NOMO-1 (cell line): ENCODE results near the gene GSK3B.

Experiments used
- DNase-seq, 2 experiments: peaks; one replicate each; lab custom pipeline; 2025; ENCODE audit not compliant: unreplicated experiment in 2 of 2; lab: John Stamatoyannopoulos, UW

The GSK3B gene

DNA sequence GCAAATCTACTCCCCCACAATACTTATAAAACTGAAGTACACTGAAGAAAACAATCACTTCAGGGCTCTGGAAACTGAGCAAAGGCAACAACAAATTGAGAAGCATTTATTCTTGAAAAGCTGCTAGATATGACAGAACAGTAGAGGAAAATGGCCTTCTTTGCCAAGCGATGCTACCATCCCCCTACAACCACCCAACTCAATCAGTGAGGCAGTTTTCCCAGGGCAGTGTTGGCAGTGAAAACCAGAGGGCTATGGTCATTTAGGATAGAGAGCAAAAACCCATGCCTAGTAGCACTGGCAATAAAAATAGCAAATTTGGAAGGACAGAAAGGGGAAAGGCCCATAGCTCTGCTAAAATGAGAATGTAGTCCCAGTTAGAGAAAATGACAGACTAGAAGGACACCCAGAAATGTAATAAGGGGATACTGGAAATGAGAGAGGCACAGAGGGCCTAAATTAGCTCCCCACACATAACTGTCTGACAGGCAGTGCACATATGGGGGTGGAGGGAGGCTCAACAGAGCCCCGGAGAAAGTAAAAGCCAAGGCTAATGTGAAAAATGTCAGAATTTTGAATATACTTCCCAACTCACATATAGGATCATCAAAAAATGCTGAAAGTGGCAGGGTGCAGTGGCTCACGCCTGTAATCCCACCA, 143.5 kb downstream of the GSK3B start:
- no peak for DNase-seq

DNA sequence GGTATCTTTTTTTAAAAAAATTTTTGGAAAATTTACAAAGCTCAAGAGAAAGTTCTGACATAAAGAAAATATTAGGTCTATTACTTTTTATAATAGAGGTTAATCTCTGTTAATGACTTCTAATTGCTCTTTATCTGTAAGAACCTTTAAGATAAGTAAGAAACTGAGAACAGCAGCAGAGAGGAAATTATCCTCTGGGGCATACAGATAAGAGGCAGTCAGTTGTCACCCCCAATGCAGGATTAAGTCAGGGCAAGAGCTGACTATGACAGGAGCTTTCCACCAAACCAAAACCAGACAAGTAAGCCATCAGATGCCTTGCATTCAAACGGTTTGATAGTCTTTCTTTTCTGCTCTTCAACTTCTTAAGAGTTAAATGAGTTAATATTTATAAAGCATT, 149.0 kb downstream of the GSK3B start:
- DNase-seq = no peak

DNA sequence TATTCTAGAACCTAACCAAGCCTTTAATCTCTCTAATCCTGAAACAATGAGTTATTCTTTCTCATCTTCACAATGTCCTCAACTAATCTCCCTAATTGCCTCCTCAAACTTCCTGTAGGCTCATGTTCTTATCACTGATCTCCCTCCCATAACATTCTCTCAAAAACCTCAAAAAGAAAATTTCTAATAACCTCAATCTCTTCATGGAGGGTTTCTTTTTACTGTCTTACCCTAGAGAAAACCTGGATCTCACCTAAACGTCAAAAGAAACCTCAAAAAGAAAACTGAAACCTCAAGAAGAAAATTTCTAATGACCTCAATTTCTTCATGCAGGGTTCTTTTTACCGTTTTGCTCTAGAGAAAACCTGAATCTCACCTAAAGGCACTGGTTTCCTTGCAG, 150.2 kb downstream of the GSK3B start:
- no peak for DNase-seq

DNA sequence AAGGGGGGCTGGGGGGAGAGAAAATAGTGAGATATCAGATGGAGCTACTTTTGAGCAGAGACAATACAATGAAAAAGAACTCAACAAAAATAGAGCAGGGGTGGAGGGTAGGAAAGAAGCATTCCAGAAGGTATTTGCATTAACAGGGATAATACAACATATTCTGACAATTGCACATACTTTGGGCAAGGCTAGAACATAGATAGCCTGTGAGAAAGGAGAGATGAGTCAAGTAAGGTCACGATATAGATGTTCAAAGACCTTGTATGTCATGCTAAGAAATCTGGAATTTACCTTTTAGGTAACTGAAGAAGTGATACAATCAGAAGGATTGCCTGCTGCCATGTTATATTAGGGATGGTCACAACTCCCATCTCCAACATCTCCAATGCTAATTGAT, 155.2 kb downstream of the GSK3B start:
- DNase-seq = no peak

DNA sequence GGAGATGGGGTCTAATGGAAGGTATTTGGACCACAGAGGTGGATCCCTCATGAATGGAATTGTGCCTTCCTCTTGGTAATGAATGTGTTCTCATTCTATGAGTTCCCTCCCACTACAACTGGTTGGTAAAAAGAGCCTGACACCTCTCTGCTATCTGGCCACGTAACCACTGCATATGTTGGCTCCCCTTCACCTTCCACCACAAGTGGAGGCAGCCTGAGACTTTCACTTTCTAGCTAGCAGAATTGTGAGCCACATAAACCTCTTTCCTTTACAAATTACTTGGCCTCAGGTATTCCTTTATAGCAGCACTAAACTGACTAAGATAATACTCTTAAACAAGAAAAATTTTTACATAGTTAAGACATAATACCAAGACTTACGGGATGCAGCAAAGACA, 157.0 kb downstream of the GSK3B start:
- DNase-seq = no peak

DNA sequence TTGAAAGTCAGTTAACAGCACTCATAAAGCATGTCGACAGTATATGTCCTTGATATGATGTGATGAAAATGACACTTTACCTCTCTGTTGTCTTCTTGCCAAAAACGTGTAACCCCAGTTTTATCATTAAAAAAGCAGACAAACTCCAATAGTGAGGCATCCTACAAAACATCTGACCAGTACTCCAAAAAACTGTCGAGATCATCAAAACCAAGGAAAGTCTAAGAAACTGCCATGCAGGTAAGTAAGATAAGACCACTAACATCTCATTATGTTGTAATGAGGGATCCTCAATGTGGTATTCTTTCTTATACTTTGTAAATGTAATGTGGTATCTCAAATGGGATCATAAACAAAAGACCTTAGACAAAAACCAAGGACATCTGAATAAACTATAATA, 160.0 kb downstream of the GSK3B start:
- DNase-seq = no peak

DNA sequence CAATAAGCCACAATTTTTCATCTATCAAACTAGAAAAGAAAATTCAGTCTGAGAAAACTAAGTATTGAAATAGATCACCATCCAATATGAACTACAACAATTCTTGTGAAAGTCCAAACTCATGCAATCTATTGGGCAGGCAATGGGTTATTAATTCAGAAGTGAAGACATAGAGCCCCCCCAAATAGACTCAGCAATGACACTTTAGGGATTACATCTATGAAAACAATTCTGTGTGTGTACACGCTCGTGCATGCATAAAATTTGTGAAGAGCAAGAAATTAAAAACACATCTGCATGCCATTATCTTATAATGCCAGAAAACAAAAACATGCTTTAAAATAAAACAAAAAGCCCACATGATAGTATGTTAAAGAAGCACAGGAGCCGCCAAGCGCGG, 161.0 kb downstream of the GSK3B start:
- no peak for DNase-seq

DNA sequence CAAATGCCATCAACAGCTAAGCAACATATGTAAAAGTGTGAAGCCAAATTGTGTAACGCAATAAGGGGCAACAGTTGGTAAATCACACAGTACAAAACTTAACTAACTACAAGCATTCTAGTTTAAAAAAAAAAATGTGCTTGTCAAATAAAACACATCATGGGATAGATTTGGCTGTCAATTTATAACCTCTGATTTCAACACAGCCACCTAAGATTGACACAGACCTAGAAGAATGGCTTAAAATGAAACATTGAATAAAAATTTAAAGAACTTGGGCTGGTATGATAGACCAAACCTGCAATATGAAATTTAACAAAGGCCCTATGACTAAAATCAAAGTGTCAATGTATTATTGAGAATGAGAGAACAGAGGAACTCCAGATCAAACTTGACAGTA, 164.0 kb downstream of the GSK3B start:
- DNase-seq = no peak

DNA sequence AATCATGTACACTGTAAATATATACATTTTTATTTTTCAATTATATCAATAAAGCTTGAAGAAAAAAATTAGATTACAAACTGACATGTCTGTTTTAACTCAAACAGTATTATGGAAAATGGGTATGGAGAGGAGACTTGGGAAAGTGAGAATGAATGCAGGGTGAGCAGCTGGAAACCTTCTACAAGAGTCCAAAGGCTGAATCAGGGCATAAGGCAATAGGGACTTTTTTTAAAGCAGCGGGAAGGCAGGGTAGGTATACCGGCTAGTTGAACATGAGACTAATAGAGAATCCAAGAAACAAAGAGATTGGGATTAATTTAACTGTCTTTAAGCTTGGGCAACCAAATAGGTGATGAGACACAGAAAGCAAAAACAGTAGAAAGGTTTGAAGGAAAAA, 167.1 kb downstream of the GSK3B start:
- no peak for DNase-seq

DNA sequence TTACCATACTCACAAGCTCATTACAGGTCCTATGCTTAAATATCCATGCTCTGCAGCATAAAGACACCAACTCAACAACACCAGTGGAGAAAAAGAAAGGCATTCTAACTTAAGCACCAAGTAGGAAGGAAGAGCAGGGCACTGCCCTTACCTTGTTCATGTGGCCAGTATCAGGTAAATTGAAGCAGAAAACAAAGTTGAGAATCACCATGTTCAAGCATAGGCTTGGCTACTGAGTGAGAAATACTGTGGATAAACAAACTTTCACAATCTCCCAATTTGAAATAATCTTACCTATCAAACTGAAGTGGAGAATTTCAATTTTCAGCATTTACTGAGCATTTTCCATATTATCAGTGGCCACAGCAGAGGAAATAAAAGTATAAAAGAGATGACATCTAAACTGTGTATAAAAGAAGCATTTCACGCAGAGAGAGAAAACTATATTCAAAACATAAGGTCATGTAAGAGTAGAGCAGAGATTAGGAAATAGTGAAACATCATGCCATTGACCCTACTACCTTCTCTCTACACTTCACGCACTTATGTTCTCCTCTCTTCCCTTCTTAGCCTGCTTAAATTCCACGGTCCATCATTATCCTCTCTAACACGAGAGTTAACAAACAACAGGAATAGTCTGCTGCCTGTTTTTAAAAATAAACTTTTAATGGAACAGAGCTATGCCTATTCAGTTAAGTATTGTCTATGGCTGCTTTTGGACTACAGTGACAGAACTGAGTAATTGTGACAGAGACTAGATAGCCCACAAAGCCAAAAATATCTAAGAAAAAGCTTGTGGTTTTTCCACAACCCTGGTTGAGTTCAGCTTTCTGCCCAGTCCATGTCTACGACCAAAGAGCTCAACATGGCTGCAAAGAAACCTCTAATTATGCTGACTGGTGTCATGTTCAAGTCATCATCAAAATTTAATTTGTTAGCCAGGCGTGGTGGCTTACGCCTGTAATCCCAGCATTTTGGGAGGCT, 169.8 kb downstream of the GSK3B start:
- no peak for DNase-seq

DNA sequence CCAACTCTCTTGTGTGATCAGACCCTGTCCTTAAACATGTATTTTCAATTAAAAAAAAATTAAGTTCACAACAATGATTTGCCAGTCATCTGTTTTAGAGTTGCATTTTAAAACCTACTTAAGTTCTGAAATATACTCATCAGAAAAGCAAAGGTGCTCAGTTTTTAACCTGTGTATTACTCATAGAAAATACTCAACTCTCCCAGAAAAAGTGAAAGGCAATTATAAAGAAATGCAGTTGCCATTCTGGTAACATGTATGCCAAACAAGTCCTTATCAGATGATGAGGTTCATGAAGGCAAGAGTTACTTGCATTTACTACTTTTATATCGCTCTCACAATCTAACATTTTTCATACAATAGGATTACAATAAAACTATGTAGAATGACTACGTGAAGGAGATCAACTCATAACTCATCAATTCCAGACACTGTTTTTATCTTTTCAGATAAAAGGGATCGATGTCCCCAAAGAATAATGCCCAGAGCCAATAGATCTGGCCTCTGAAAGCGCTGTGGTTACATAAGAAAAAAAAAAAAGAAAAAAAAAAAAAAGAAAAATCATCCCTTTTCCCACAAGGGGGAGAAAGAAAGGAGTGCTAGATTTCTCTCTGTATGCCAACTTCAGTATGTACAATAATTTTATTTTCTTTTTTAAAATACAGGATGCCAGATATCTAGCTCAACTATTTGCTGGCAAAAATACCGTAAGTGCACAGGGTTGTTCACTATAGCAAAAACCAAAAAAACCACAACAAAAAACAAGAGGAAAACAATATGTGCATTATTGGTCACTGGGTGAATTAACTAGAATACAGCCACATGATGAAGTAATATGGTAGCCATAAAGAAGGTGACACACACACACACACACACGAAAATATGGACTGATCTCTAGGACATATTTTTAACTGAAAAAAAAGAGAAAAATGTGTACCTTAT, 175.0 kb downstream of the GSK3B start:
- DNase-seq = no peak

DNA sequence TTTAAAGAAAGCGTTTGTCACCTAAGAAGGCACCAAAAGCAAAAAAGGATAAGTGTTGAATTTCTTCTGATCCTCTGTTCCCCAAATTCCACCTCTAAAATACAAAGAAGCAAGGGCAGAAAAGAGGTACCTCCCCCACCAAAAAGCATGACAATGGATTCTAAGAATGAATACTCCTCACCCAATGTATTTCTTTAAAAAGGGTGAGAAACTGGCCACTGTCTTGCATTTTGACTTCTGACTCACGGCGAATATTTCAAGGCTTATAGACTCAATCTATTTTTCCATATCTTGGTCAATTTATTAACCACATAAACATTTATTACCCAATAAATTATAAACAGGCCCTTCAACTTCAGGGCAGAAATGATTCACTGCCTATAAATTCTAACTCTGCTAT, 181.2 kb downstream of the GSK3B start:
- no peak for DNase-seq

DNA sequence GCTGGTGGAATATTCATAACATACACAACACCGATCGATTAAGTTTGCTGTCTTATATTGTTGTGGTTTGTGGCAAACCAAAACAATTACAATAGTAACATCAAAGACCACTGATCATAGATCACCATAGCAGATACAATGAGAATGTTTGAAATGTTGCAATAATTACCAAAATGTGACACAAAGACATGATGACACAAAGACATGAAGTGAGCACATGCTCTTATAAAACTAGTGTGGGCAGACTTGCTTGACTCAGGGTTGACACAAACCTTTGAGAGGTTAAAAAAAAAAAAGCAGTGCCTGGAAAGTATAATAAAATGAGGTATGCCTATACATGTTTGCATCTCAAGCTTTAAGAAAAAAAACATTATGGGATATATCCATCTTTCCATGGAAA, 182.0 kb downstream of the GSK3B start:
- no peak for DNase-seq

DNA sequence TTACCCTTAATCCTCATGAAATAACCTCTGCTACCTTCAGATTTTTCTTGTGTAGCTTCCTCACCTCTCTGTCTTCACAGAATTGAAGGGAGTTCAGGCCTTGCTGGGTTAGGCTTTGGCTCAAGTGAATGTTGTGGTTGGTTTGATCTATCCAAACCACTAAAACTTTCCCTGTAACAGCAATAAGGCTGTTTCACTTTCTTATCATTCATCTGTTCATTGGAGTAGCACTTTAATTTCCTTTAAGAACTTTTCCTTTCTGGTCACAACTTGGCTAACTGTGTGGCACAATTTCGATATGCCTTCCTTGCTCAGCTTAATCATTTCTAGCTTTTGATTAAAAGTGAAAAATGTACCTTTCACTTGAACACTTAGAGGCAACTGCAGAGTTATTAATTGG, 182.5 kb downstream of the GSK3B start:
- no peak for DNase-seq

DNA sequence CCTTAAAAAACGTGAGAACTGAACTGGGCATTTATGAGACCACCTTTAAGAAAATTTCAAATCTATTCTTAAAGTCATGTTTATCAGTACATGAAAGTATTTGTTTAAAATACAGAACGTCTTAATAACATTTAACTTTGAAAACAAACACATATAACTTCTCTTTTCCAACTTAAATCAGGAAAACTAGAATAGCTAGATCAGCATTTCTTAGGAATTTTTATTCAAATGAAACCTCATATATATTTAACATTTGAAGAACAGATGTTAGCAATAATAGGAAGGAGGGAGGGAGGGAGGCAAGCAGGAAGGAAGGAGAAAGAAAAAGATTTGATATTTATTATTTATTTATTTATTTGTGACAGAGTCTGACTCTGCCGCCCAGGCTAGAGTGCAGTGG, 192.2 kb downstream of the GSK3B start:
- no peak for DNase-seq

DNA sequence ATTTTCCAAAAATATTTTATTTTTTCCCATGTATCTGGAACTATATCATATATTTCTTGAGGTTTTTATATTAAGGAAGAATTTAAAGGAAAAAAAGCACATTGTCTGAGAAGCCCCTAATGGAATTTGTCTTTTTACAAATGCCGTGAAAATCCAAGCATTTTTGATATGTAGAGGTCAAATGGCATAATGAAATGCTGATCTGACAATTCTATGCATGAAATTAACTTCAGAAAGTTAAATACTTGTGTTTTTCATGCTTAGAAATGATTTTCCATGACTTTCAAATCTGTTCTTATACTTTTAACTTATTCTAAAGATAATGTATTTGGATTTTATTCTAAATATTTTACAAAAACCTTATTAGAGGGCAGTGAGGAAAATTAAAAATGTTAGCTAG, 193.1 kb downstream of the GSK3B start:
- DNase-seq = no peak

DNA sequence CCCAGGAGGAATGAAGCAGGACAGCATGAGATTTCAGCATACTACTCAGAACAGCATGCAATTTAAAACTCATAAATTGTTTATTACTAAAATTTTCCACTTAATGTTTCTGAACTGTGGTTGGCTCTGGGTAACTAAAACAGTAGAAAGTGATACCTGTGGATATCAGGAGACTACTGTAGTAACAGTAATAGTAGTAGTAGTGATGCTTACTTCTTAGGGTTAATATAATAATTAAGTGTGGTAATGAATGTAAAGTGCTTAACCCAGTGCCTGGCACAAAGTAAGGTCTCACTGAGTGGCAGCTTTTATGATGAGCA, 195.1 kb downstream of the GSK3B start:
- no peak for DNase-seq

DNA sequence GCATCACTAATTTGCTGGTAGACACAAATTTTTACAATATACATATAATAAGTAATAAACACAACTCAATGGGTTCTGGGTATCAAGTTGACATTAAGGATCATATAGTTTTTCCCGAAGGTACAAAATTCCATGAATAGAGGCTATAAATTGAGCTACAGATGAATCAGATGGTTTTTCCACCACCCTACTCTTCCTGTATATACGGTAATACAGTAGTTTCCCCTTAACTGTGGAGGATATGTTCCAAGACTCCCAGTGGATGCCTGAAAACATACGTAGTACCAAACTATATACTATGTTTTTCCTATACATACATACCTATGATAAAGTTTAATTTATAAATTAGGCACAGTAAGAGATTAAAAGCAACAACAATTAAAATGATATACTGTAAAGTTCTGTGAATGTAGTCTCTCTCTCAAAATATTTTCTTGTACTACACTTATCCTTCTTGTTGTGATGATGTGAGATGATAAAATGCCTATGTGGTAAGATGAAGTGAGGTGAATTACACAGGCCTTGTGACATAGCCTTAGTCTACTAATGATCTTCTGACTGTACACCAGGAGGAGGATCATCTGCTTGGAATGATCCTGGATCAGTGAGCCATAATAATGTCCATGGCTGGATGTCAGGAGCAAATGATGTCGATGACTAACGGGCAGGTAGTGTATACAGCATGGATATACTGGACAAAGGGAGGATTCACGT, 195.6 kb downstream of the GSK3B start:
- no peak for DNase-seq

DNA sequence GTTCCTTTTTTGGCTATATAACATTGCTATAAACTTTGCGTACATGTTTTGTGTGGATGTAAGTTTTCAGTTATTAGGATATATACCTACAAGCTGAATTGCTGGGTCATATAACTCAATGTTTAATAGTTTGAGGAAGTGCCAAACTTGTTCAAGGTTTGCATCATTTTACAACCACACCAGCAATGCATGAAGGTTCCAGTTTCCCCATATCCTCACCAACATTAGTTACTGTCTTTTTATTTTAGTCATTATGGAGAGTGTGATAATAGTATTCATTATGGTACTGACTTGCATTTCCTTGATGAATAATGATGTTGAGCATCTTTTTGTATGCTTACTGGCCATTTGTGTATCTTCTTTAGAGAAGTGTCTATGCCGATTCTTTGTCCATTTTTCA, 200.1 kb downstream of the GSK3B start:
- peak; percentile 52 to 85 for DNase-seq

DNA sequence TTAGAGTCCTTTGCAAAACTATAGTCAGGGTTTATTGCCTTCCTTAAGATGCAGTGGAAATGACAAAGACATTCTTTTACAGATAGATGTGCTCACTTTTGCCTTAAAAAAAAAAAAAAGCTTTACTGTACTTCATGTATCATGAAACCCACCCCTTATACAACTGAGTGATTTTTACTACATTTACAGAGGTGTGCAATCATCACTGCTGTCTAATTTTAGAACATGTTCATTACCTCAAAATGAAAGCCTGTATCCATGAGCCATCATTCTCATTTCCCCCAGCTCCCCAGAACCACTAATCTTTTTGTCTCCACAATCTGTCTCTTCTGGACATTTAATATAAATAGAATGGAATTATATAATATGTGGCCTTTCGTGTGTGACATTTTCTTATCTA, 200.5 kb downstream of the GSK3B start:
- no peak for DNase-seq
